GM12801 (cell line): Measurements from ENCODE around the gene PPP1R3C.

Source experiments
- TF ChIP-seq, protein P1 (sequence below): IDR thresholded peaks from one replicate; pipeline ENCODE4 v1.5.1; 2011; ENCODE audit warnings: control low read depth; ENCODE audit not compliant: insufficient read length; ENCODE audit errors: extremely low read depth

Gene PPP1R3C

DNA sequence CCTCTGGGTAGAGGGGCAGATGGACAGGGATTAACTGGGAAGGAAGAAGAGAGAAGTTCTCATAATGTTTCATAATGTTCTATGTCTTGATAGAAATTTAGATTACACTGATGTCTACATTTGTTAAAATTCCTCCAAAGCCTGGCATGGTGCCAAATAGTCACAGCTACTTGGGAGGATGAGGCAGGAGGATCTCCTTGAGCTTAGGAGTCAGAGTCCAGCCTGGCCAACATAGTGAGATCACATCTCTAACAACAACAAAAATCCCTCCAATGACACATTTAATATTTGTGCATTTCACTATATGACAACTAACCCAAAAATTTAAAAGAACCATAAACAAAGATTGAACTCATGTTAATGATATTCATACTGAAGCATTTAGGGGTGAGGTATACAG is 33.0 kb upstream of the PPP1R3C start:
- TF ChIP-seq, protein P1, sequence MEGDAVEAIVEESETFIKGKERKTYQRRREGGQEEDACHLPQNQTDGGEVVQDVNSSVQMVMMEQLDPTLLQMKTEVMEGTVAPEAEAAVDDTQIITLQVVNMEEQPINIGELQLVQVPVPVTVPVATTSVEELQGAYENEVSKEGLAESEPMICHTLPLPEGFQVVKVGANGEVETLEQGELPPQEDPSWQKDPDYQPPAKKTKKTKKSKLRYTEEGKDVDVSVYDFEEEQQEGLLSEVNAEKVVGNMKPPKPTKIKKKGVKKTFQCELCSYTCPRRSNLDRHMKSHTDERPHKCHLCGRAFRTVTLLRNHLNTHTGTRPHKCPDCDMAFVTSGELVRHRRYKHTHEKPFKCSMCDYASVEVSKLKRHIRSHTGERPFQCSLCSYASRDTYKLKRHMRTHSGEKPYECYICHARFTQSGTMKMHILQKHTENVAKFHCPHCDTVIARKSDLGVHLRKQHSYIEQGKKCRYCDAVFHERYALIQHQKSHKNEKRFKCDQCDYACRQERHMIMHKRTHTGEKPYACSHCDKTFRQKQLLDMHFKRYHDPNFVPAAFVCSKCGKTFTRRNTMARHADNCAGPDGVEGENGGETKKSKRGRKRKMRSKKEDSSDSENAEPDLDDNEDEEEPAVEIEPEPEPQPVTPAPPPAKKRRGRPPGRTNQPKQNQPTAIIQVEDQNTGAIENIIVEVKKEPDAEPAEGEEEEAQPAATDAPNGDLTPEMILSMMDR, result no peak

DNA sequence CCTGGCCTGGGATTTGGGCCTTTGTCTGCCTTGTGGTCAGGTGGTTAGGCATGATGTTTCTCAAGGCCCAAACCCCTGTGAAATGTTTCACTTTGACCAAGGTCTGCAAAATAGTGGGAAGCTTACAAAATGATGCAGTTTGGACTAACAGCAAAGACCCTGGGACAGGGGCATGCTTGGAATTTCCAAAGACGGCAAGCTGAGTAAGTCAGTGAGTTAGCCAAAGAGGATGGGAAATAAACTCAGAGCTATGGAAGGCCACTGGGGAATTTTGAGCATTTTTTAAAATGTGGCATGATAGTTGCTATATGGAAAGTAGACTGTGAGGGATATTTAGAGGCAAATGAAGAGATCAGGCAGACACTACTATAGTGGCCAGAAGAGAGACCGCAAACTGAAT is 31.6 kb upstream of the PPP1R3C start:
- TF ChIP-seq, protein P1, result no peak

DNA sequence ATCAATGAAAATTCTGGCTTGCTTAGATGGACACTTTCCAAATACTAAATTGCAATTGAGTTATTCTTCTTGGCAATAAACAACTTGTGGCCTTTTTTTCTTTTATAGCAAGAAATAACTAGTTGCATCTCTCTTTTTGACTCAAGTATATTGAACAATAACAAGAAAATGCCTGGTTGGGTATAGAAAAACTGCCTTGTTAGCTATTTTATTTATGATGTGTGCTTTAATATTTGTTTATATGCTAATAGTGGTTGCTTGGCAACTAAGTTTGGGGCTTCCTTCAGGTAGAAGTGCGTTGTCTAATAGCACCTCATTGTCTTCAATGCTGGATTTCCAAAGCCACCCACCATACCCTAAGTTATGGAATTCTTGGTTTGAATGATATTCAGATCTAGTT is 30.1 kb upstream of the PPP1R3C start:
- TF ChIP-seq, protein P1, result no peak

DNA sequence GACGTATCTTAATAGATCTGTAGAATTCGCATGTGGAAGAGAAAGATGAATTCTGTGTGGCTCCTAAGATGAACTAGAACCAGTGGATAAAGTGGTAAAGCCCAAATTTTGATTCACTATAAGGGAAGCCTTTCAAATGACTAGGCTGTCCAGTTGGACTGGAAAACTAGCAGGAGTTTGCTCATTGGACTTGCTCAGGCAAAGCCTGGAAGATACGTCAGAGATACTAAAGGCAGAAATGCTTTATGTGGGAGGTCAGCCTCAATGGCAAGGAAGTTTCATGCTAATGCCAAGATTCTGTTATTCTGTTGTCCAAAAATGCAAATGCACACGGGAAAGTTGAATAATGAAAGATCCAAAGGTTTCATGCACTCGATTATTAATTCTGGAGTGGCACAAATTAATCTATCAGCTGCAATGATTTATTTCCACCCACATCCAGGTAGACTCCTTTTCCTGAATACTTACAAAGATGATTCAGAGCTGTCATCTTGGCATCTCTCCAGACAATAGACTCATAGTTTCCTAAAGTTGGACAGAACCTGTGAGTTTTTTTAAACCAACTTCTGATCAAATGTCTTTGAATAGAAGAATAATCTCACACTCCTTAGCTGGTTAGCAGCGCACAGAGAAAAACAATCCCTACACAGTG is 20.5 kb upstream of the PPP1R3C start:
- TF ChIP-seq, protein P1, result no peak

DNA sequence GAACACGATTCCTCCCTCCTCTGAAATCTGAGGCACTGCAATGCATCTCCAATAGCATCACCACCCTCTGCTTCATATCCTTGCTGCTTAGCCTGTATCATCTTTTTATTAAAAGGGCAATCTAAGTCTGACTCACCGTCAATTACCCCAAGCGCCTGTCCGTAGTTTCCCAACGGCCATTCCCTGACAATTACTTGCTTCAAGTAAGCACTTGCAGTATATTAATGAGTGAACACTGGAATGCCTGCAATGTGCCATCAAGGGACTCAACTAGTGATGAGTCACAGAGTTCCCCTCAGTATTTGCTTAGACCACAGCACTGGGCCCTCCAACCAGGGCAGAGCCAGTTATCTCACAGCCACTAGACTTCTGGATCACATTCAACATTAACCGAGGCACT is 19.5 kb upstream of the PPP1R3C start:
- TF ChIP-seq, protein P1, result no peak

DNA sequence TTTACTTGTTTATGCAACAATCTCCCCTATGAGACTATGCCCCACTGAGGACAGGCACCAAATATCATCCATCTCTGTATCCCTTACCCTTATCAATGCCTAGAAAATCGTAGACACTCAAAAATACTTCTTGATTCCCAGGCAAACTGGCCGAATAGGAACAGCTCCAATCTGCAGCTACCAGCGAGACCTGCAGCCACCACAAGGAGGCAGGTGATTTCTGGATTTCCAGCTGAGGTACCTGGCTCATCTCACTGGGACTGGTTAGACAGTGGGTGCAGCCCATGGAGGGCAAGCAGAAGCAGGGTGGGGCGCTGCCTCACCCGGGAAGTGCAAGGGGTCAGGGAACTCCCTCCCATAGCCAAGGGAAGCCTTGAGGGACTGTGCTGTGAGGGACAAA is 10.8 kb upstream of the PPP1R3C start:
- TF ChIP-seq, protein P1, result no peak

DNA sequence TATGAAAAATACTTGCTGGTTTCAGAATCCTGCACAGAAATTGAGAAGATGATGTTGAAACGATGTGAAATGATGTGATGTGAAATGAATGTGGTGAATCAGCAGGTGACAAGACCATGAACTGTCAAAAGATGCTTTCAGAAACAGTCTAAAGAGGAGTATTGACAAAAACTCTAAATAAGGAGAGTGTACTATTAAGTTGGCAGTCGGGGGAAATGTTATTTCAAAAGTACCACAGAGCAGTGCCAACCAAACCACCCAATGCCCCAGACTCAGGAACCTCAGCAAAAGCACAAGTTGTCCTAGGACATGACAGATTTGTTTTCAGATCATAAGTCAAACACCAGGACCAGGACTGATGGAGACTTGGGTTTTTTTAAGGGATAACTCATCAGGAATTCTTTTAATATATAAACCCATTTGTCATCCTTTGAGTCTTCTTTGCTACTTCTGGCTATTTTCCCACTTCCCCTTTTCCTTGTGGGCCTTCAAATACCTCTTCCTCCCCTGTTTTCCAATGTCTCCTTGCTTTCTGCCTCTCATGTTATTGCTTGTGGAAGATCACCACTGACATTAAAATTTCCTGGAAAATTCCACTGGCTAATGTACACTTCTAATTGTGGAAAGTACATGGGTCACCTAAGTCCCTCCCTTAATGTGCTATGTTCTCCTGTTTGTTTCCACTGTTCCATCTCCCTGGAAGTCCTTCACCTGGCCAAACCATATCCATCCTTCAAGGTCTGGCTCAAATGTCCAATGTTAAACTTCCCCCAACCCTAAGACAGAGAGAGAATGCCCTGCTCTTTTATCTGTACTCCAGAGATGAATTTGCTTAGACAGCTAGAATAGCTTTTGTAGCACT is 10.2 kb upstream of the PPP1R3C start:
- TF ChIP-seq, protein P1, result no peak
